GM12872 (cell line): ENCODE data around the gene GOPC.

Experiments used
- CTCF ChIP-seq: IDR thresholded peaks from 3 replicates; pipeline ENCODE4 v1.5.1; 2011; ENCODE audit warnings: low read depth, mild to moderate bottlenecking, low read length, moderate library complexity; ENCODE audit not compliant: insufficient read depth

GOPC gene

GRCh38 chr6:117602151-117602898 is at the start of gene GOPC:
Gene GOPC (minus strand): TSS chr6:117602511. CDS start chr6:117602288, 223 bp downstream.
- peak; percentile 37; the same call in 2 of the 3 replicates for TF ChIP-seq CTCF

GRCh38 chr6:117642976-117643375 is 40.7 kb upstream of the GOPC start:
- no peak for TF ChIP-seq CTCF

GRCh38 chr6:117637770-117638169 is 35.5 kb upstream of the GOPC start:
- TF ChIP-seq CTCF = no peak

GRCh38 chr6:117629119-117629660 is 26.9 kb upstream of the GOPC start:
- no peak for TF ChIP-seq CTCF

GRCh38 chr6:117627533-117627932 is 25.2 kb upstream of the GOPC start:
- no peak for TF ChIP-seq CTCF

- no peak for TF ChIP-seq CTCF
Observed at GRCh38 chr6:117624869-117625481, 22.7 kb upstream of the GOPC start.

- no peak for TF ChIP-seq CTCF
Observed at GRCh38 chr6:117619178-117619577, 16.9 kb upstream of the GOPC start.
